Right lobe of liver (tissue), 4 donors: ENCODE measurements around the gene CRIM1.

Experiments
- CTCF ChIP-seq, 4 donors: fragments of 200-600 bp in 3 of 4; fragments of 450-650 bp in 1 of 4; IDR thresholded peaks; one replicate each; pipeline versions ENCODE4 v1.5.1 to v1.8.0; 2016 to 2022; ENCODE audit warnings: antibody characterized with exemption in 4 of 4, mild to moderate bottlenecking in 2 of 4
- POLR2A ChIP-seq: fragments of 450-650 bp; IDR thresholded peaks from one replicate; pipeline ENCODE4 v1.6.1; 2017; ENCODE audit warnings: antibody characterized with exemption, mild to moderate bottlenecking
- donor health status: DM: no; HTN: no; CAD: no.
- donor health status: DM: no; HTN: no; CAD: no.
- donor health status: DM: no; HTN: yes; CAD: no.

GRCh38 chr2:36469106-36469477 lies 113.5 kb downstream of the CRIM1 start:
- TF ChIP-seq CTCF (IDR thresholded peaks at IDR 0.05): no peak
- no peak for TF ChIP-seq POLR2A
